ENCODE data around the gene FAM200C.

FAM200C gene

DNA sequence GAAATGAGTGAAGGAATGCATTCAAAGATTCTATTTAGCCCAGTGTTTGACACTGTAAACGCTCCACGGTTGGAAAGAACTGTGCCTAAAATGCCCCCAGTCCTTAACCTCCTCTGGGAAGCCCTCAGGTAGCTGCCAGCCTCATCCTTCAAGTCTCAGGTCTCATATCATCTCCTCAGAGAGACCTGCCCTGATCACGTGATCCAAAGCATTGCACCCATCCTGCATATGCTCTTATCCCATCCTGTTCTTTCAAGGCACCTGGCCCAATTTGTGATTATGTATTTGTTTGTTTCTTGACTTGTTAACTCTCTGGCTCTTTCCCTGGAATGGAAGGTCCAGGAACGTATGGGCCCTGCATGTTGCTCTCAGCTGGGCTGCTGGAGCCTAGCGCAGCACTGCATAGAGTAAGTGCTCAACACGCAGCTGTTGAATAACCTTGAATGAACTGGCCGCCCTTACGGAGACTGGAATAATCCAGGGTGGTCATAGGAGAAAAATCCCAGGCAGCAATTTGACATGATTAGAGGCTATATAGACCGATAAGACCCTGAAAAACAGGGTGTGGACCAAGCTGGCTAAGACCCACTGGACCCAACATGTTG lies 38.1 kb downstream of the FAM200C start:
- H3K4me3 ChIP-seq (ENCODE audit: low read depth, low read length), result no peak overlapping the region
- DNase-seq (ENCODE audit: low read depth), result no peak
- TF ChIP-seq CTCF (IDR thresholded peaks at IDR 0.05; ENCODE audit: control insufficient read depth, extremely low read depth, insufficient read depth), result no peak

- TF ChIP-seq CTCF (IDR thresholded peaks at IDR 0.05; ENCODE audit: control insufficient read depth, extremely low read depth, insufficient read depth), result no peak
- no peak overlapping the region for H3K4me3 ChIP-seq (ENCODE audit: low read depth, low read length)
- no peak for DNase-seq (ENCODE audit: low read depth)
These were observed 39.5 kb downstream of the FAM200C start for GRCh38 chr5:160360310-160360709.

GRCh38 chr5:160359816-160360215 lies 40.0 kb downstream of the FAM200C start:
- no peak for TF ChIP-seq CTCF (IDR thresholded peaks at IDR 0.05; ENCODE audit: control insufficient read depth, extremely low read depth, insufficient read depth)
- no peak for DNase-seq (ENCODE audit: low read depth)
- H3K4me3 ChIP-seq (ENCODE audit: low read depth, low read length), result no peak overlapping the region

DNA sequence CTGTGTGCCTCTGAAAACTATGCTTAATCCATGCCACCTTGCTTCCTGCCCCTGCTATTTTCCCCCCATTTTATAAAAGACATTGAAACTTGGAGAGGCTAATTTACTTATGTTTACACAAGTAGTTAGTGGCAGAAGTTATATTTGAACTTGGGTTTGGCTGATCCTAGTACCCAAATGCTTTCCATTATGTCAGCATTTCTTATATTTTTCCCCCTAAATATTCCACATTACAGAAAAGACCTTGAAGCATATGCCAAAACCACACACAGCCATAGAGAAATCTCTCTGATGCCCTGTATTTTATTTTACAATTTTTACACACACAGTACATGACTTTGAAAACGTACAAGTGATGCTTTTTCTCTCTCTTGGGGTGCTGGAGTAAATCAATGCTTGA lies 40.6 kb downstream of the FAM200C start:
- DNase-seq (ENCODE audit: low read depth), result no peak
- TF ChIP-seq CTCF (IDR thresholded peaks at IDR 0.05; ENCODE audit: control insufficient read depth, extremely low read depth, insufficient read depth), result no peak
- no peak overlapping the region for H3K4me3 ChIP-seq (ENCODE audit: low read depth, low read length)

DNA sequence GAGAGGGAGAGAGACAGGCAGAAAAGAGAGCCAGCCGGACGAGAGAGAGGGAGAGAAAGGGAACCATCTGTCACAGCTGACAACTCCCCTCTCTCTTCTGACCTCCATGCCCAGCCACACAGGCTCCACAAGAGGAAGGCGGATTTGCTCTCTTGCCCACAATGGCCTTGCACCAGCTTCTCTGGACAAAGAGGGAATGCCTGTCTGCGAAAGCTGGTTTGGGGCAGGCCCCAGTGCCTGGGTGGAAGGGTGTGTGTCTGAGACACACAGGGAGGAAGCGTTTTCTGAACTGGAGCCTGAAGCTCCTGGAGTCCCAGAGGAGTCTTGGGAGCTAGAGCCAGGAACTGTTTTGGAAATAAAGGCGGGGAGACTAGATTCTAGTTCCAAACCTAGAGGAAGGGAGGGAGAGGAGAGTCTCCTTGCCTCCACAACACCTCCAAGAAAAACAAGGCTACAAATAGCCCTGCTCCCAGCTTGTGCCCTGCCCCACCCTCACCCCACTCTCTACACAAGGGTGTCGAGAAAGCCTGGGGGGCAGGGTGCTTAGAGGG lies 41.9 kb downstream of the FAM200C start:
- no peak for DNase-seq (ENCODE audit: low read depth)
- TF ChIP-seq CTCF (IDR thresholded peaks at IDR 0.05; ENCODE audit: control insufficient read depth, extremely low read depth, insufficient read depth), result no peak
- no peak overlapping the region for H3K4me3 ChIP-seq (ENCODE audit: low read depth, low read length)

DNA sequence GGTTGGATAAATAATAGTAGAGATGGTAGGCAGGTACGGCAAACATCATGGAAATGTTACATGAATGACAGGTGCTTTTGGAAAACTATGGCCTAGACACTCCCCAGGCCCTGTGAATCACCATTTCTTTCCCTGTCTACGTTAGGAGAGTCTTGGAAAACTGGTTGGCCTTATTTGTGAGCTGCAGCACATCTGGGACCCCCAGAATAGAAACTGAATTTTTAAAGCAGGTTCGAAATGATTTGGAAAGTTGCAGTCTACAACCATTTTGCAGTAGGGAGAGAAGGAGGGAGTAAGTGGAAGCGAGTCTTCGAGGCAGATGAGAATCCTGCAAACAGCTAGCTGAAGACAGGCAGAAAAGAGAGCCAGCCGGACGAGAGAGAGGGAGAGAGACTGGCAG lies 42.5 kb downstream of the FAM200C start:
- TF ChIP-seq CTCF (IDR thresholded peaks at IDR 0.05; ENCODE audit: control insufficient read depth, extremely low read depth, insufficient read depth), result no peak
- DNase-seq (ENCODE audit: low read depth), result no peak
- no peak overlapping the region for H3K4me3 ChIP-seq (ENCODE audit: low read depth, low read length)
